ENCODE results near the gene CDHR1.

GRCh38 chr10:84196083-84196482 lies 1.7 kb downstream of the CDHR1 start:
- TF ChIP-seq CTCF (IDR thresholded peaks at IDR 0.05) (no peak), ZFX (IDR thresholded peaks at IDR 0.05; ENCODE audit: borderline replicate concordance) (no peak)
